NCI-H1436 treated with DMSO at 0.1 percent for 48 hours (cell line): ENCODE results near the gene CAPS.

Experiments used
- DNase-seq: peaks from one replicate; lab custom pipeline; 2025; lab: John Stamatoyannopoulos, UW

The CAPS gene

DNA sequence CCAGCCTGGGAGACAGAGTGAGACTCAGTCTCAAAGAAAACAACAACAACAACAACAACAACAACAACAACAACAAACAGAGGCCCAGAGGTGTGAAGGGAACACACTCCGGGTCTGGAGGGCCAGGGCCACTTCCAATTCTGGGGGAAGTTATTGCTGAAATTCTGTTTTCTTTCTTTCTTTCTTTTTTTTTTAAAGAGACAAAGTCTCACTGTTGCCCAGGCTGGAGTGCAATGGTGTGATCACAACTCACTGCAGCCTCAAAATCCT is 3.5 kb upstream of the CAPS start:
- DNase-seq = no peak

- no peak for DNase-seq
Observed at GRCh38 chr19:5911366-5911765, 2.7 kb upstream of the CAPS start.

- DNase-seq = no peak
Observed at GRCh38 chr19:5914358-5914774, 312 bp downstream of the CAPS start.

DNA sequence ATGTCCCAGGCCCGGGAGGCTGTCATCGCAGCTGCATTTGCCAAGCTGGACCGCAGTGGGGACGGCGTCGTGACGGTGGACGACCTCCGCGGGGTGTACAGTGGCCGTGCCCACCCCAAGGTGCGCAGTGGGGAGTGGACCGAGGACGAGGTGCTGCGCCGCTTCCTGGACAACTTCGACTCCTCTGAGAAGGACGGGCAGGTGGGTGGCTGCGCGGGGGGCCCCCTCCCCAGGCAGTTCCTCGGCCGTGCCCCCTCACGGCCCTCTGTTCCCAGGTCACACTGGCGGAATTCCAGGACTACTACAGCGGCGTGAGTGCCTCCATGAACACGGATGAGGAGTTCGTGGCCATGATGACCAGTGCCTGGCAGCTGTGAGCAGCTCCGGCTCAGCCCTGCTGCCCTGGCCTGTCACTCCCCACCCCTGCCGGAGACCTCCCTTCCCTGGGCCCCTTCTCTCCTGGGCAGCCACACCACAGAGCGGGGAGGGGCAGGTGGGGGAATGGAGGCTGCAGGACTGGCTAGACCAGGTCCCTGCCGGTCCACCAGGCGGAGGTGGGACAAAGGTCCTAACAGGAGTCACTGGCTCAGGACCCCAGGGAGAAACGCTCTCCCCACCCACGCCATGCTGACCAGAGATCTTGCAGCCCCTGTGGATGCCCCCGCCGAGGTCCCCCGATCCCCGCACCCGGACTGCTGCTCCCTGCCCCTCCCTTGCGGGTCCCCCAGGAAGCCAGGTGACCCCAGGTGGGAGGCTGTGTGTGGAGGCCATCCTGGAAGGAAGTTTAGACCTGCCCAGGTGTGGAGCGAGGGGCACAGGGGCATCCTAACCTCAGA is 1.1 kb downstream of the CAPS start:
- DNase-seq = no peak

DNA sequence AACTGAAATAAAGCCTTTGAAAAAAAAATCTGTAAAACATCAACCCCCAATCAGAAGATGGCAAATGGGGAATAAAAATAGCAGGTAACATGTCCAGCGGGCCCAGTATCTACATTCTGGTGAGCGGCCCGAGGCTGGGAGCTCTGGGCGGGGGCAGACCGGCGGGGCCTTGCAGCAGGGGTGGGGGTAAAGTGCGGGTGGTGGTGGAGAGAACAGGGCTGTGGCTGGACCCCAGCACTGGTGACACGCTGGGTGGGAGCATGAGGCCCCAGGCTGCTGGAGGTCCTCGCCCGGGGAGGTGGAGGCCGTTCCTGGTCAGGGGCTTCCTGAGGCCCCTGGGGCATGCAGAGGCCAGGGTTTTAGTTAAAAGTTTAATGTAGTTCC is 1.7 kb downstream of the CAPS start:
- no peak for DNase-seq

DNA sequence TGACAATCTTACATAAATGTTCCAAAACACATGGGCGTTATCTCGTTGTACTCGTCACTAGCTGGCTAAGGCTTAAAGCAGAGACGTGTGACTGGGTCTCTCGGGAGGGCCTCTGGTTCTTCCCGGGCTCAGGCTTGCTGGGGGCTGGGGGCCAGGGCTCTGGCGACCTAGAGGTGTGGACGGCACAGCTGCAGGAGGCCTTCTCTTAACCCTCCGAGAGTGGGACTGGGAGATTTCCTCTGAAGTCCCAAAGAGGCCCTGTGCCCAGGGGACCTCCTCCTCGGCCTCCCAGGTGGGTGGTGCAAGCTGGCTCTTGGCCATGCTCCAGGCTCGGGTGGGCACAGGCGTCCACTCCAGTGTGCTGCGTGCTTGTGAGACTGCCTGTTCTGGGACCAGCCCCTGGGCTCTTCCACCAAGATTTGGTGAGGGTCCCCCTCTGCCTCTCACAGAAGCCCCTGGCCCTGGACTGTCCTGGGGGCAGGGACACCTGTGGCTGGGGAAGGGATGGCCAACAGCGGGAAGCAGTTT is 2.2 kb downstream of the CAPS start:
- DNase-seq = no peak

DNA sequence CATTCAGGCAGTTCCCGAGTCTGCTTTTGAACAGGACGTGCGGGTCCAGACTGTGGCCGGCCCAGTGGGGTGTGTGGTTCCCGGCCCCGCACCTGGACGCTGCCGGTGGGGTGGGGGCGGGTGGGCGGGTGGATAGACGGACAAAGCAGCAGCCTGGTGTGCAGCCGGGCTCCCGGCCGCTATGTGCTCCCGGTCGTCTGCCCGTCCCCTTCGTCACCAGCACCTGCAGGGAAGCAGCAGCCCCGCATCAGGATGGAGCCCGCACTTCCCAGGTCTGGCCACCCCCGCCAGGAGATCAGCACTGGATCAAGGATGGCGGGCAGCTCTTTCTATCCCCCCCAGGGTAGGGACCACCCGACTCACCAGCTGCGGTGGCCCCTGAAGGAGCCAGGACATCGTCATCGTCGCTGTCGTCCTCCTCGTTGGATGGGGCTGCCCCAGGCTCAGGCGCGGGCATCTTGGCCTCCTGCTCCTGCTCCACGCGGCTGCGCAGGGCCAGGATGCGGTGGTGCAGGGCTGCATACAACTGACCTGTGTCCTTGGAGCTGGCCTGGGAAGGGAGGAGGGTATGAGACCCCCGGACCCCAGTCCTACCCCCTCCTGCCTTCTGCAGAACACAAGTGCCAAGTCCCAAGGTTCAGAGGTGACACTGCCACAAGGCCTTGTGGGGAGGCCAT is 3.5 kb downstream of the CAPS start:
- no peak for DNase-seq

- DNase-seq = no peak
Observed at GRCh38 chr19:5918463-5919079, 4.5 kb downstream of the CAPS start.

DNA sequence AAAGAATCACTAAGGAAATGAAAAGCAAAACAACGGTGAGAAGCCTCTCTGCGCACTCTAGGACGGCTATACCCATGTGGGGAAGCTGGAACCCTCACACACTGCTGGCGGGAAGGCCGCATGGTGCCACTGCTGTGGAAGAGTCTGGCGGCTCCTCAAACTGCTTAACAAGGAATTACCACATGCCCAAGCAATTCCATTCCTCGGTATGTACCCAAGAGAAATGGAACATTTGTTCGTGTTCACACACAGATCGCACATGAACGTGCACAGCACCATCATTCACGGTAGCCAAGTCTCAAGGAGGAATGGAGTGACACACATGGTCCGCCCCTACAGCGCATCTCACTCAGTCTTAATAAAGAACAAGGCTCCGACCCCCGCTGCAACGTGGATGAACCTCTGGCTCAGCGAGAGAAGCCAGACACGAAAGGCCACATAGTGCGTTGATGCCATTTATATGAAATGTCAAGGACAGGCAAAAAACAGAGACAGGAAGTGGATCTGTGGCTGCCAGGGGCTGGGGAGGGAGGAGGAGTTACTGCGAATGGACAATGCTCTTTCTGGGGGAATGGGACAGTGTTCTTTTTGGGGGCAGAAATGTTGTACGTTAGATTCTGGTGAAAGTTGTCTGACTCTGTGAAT is 7.6 kb downstream of the CAPS start:
- no peak for DNase-seq

GRCh38 chr19:5922161-5922545 is 8.1 kb downstream of the CAPS start:
- no peak for DNase-seq

- no peak for DNase-seq
Observed at GRCh38 chr19:5923356-5923755, 9.3 kb downstream of the CAPS start.

- DNase-seq = no peak
Observed at GRCh38 chr19:5925830-5926427, 11.9 kb downstream of the CAPS start.

- no peak for DNase-seq
Observed at GRCh38 chr19:5926641-5927440, 12.8 kb downstream of the CAPS start.

GRCh38 chr19:5927441-5927821 is 13.4 kb downstream of the CAPS start:
- no peak for DNase-seq

DNA sequence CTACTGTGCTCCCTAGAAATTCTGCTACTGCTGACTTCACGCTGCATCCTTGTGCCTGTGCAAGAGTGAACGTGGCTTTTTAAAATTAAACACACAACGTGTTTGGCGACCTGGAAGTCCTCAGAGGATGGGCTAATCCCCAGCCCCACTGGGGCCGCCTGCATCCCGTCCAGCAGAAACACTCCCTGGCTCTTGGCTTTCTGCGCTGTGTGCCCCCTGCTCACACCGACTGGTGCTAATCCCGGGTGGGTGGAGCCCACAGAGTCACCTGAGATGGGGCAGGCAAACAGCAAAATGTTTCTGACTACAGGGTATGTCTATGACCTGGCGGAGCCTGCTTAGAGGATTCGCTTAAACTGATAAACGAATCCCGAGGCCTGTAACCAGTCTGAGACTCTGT is 15.1 kb downstream of the CAPS start:
- no peak for DNase-seq

- DNase-seq = no peak
Observed at GRCh38 chr19:5929625-5930024, 15.6 kb downstream of the CAPS start.

DNA sequence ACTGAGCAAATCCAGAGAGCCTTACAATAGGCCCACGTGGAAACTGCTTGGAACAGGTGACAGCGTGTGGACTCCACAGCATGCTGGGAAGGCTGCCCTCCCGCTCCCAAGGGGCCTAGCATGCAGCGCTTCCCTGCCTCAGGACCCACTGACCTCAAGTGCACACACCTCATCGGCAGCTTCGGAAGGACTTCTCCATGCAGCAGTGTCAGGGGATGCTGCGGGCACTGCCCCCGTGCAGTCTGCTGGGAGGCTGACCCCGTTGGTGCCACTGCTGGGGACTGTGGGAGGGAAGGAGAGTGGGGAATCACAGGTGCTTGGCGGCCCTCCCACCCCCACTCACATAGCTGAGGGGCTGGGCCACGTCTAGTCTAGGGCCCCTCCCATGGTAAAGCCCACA is 17.2 kb downstream of the CAPS start:
- DNase-seq = no peak

GRCh38 chr19:5932146-5932545 is 18.1 kb downstream of the CAPS start:
- no peak for DNase-seq

DNA sequence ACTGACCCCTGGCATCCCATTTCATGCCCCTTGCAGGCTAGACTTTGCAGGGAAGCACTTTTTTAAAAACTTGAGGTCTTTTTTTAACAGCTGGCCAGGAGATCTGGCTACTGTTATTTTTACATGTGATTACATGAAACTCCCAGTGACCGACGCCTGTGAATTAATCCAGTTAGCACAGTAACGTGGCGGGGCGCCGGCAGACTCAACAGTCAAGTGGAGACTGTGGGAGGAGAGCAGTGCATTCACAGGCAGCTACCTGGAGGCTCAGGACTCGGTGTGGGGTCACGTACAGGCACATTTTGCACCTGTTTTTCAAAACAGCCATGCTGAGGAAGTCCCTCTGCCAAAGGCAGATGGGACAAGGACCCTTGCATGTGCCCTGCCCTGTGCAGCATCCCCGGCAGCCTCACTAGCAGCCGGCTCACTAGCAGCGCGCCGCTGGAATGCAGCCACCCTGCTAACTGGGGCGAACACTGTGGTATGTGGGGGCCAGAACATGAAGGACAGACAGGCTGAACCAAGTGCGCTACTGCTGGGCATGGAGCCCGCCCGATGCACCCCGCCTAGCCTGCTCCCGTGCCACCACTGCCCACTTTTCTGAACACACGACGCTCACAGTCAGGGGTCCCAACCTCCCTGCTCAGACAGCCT is 18.7 kb downstream of the CAPS start:
- DNase-seq = no peak

DNA sequence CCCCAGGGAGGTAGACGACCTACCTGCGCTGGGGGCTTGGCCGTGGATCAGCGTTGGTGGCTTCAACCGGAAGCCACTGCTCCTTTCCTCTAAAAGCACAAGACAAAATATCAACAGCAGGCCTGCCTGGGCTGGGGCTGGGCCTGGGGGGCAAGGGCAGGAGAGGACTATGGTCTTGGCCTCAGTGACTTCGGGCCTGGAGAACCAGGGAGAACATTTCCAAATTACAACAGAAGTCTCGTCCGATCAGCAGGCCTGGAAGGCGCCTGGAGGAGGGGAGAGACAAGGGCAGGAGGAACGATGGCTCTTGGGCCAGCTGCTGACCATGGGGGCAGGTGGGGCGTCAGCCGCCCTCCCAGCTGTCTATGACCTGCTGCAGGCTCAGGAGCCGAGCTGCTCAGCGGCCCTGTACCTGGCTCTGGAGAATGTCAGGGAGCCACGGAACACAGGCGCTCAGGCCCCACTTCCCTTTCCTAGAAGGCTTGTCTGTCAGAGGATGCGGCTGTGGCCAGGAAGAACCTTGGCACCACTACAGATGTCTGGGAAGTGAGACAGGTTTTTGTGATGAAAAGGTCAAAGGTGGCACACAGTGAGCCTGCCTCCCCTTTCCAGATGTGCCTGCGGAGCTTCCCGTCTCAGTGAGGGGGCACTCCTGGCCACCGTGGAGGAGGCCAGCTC is 19.5 kb downstream of the CAPS start:
- no peak for DNase-seq

GRCh38 chr19:5934069-5934401 is 20.0 kb downstream of the CAPS start:
- DNase-seq = no peak
